Mucosa of rectum (tissue), 2 donors: ENCODE results near the gene MTAP.

Experiments used
- H3K27ac ChIP-seq, 2 donors: one replicate each; pipeline ENCODE4 v1.7.0; 2013; ENCODE audit warnings: inconsistent platforms in 2 of 2, low read depth in 2 of 2, low read length in 2 of 2
- H3K27me3 ChIP-seq, 2 donors: one replicate each; pipeline ENCODE4 v1.7.0; 2013; ENCODE audit warnings: low read length in 2 of 2; ENCODE audit not compliant: control insufficient read depth in 2 of 2, insufficient read depth in 2 of 2
- H3K36me3 ChIP-seq, 2 donors: one replicate each; pipeline ENCODE4 v1.7.0; 2013; ENCODE audit warnings: low read length in 2 of 2; ENCODE audit not compliant: control insufficient read depth in 2 of 2, insufficient read depth in 2 of 2
- H3K4me1 ChIP-seq, 2 donors: one replicate each; pipeline ENCODE4 v1.7.0; 2013; ENCODE audit warnings: low read length in 2 of 2, mild to moderate bottlenecking in 1 of 2; ENCODE audit not compliant: control insufficient read depth in 2 of 2, insufficient read depth in 2 of 2
- H3K4me3 ChIP-seq, 2 donors: one replicate each; pipeline ENCODE4 v1.7.0; 2013; ENCODE audit warnings: low read length in 2 of 2
- H3K9ac ChIP-seq, 2 donors: one replicate each; pipeline ENCODE4 v1.7.0; 2013; ENCODE audit warnings: low read length in 2 of 2, low read depth in 1 of 2, mild to moderate bottlenecking in 1 of 2
- H3K9me3 ChIP-seq, 2 donors: one replicate each; pipeline ENCODE4 v1.7.0; 2013; ENCODE audit warnings: low read length in 2 of 2; ENCODE audit not compliant: control insufficient read depth in 2 of 2
- donor health status: healthy.
- donor health status: Normal muscosa, but diverticular disease.

MTAP gene

DNA sequence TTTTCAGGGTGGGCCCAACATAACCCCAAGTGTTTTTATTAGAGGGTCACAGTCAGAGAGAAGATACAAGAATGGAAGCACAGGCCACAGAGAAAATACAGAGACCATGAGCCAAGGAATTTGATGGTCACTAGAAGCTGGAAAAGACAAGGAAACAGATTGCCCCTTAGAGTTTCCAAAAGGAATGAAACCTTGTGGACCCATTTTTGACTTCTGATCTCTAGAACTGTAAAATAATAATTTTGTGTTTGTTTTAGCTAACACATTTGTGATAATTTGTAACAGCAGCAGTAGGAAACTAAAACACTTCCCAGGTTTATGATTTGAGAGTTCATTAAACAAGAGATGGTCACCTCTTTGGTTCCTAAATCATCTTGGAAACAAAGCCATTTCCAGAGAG is 169.9 kb downstream of the MTAP start:
- no peak overlapping the region for H3K4me3 ChIP-seq
- peaks cover 3 to 8% of the 10 kb centered on the region in 2 donors for H3K4me1 ChIP-seq
- H3K27ac ChIP-seq = no peak overlapping the region
- no peak overlapping the region for H3K9ac ChIP-seq
- peaks cover 86 to 92% of the 10 kb centered on the region in 2 donors for H3K27me3 ChIP-seq
- H3K9me3 ChIP-seq = peaks cover 0 to 6% of the 10 kb centered on the region in 2 donors
- H3K36me3 ChIP-seq = no peaks in the 10 kb centered on the region

DNA sequence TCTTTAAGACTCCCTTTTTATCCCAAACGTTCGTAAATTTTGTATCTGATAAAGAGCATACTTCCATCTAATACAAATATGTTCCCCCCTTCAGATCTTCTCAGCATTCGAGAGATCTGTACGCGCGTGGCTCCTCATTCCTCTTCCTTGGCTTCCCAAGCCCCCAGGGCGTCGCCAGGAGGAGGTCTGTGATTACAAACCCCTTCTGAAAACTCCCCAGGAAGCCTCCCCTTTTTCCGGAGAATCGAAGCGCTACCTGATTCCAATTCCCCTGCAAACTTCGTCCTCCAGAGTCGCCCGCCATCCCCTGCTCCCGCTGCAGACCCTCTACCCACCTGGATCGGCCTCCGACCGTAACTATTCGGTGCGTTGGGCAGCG is 171.9 kb downstream of the MTAP start:
- peak overlapping the region; percentile 13 to 34 for H3K4me3 ChIP-seq
- H3K36me3 ChIP-seq = no peaks in the 10 kb centered on the region
- H3K27me3 ChIP-seq = peaks cover 80 to 86% of the 10 kb centered on the region in 2 donors
- H3K27ac ChIP-seq = no peak overlapping the region
- peaks cover 3 to 8% of the 10 kb centered on the region in 2 donors for H3K4me1 ChIP-seq
- peak overlapping the region in 1 of 2 donors; percentile 19 for H3K9ac ChIP-seq
- H3K9me3 ChIP-seq = no peaks in the 10 kb centered on the region

DNA sequence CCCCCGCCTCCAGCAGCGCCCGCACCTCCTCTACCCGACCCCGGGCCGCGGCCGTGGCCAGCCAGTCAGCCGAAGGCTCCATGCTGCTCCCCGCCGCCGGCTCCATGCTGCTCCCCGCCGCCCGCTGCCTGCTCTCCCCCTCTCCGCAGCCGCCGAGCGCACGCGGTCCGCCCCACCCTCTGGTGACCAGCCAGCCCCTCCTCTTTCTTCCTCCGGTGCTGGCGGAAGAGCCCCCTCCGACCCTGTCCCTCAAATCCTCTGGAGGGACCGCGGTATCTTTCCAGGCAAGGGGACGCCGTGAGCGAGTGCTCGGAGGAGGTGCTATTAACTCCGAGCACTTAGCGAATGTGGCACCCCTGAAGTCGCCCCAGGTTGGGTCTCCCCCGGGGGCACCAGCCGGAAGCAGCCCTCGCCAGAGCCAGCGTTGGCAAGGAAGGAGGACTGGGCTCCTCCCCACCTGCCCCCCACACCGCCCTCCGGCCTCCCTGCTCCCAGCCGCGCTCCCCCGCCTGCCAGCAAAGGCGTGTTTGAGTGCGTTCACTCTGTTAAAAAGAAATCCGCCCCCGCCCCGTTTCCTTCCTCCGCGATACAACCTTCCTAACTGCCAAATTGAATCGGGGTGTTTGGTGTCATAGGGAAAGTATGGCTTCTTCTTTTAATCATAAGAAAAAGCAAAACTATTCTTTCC is 172.4 kb downstream of the MTAP start:
- H3K36me3 ChIP-seq = no peaks in the 10 kb centered on the region
- H3K27ac ChIP-seq = no peak overlapping the region
- peak overlapping the region; percentile 34 to 56 for H3K4me3 ChIP-seq
- H3K4me1 ChIP-seq = peaks cover 3 to 8% of the 10 kb centered on the region in 2 donors
- H3K27me3 ChIP-seq = peaks cover 83 to 84% of the 10 kb centered on the region in 2 donors
- peak overlapping the region in 1 of 2 donors; percentile 19 for H3K9ac ChIP-seq
- H3K9me3 ChIP-seq = no peaks in the 10 kb centered on the region

DNA sequence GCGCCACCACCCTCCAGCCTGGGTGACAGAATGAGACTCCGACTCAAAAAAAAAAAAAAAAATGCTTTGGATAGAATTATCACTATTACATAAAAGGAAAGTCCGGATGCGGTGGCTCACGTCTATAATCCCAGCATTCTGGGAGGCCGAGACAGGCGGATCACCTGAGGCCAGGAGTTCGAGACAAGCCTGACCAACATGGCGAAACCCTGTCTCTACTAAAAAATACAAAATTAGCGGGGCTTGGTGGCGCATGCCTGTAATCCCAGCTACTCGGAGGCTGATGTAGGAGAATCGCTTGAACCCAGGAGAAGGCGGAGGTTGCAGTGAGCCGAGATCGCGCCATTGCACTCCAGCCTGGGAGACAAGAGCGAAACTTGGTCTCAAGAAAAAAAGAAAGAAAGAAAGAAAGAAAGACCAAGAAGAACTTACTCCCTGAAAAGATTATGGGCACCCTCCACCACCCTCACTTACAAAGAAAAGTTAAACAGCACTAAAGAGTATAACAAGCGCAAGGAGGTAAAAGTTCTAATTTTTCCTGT is 174.0 kb downstream of the MTAP start:
- Histone ChIP-seq H3K4me1 (peaks cover 3 to 8% of the 10 kb centered on the region in 2 donors), H3K27me3 (peaks cover 72 to 74% of the 10 kb centered on the region in 2 donors), H3K36me3 (no peaks in the 10 kb centered on the region)

DNA sequence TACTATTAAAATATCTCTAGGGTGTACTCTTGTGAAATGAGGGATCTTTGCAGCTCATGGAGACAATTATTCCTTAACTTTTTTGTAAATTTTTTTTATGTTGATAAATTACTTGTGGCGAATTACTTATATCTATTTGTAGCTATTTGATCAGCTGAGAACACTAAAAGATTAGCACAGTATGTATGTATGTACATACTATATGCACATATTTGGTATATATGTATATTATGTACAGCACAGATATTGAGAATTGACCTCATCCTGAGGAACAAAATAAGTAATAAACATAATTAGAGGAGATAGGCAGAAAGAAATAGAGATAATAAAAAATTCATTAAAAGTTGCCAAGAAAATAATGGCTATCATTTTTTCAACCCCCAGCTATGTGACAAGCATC is 180.0 kb downstream of the MTAP start:
- Histone ChIP-seq H3K9ac (no peak overlapping the region), H3K4me3 (no peak overlapping the region), H3K27ac (no peak overlapping the region), H3K27me3 (peaks cover 32 to 38% of the 10 kb centered on the region in 2 donors), H3K36me3 (no peaks in the 10 kb centered on the region), H3K9me3 (no peaks in the 10 kb centered on the region), H3K4me1 (no peaks in the 10 kb centered on the region)

More for the DNA sequence above, 174.0 kb downstream of the MTAP start:
- no peak overlapping the region for H3K27ac ChIP-seq
- no peaks in the 10 kb centered on the region for H3K9me3 ChIP-seq
- no peak overlapping the region for H3K9ac ChIP-seq
- no peak overlapping the region for H3K4me3 ChIP-seq

DNA sequence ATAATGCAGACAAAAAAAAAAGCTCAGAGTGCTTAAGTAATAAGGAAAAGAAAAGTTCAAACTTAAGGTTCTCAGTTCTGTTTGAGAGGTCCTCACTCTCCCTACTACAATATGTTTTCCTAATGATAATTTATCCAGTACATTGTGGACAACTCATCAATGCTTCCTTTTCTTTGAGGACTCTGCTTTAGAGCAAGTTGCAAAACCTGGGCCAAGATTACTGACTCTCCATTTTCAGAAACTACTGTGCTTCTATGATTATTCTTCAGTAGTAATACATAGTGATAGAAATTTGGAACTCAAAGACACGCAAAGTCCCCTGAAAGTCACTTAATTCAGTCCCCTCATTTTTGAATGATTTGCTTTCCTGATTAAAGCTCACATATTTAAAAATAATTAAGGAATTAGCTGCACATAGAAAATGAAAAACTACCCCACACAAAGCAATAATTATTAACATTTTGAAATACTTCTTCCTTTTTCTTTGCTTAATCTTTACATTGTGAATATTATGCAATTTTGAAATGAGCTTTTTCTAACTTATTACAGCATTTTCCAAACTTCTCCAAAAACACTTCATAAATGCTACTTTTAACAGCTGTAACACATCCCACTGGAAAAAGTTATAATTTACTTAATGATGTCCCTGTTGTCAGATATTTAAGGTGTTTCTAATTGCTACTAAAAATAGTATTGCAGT is 180.6 kb downstream of the MTAP start:
- peaks cover 27 to 33% of the 10 kb centered on the region in 2 donors for H3K27me3 ChIP-seq
- no peaks in the 10 kb centered on the region for H3K36me3 ChIP-seq
- no peak overlapping the region for H3K27ac ChIP-seq
- no peaks in the 10 kb centered on the region for H3K4me1 ChIP-seq
- H3K9ac ChIP-seq = no peak overlapping the region
- H3K4me3 ChIP-seq = no peak overlapping the region
- H3K9me3 ChIP-seq = no peaks in the 10 kb centered on the region

DNA sequence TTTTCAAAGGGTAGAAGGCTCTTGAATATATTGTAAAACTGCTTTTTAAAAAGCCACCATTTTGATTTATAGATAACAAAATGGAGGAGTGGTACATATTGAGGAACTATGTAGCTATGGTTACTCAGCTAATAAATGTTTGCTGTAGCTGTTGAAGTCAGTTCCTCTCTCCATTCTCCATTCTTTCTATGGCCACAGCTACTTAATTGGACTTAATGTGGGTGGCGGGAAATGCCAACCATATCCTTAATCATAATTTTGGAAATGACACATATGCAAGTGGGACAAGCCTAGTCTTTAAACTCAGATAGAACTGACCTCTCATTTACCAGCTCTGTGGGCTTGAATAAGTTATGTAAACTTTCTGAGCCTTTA is 181.1 kb downstream of the MTAP start:
- Histone ChIP-seq H3K4me3 (no peak overlapping the region), H3K27ac (no peak overlapping the region), H3K9me3 (no peaks in the 10 kb centered on the region), H3K27me3 (peaks cover 30 to 34% of the 10 kb centered on the region in 2 donors), H3K36me3 (no peaks in the 10 kb centered on the region), H3K9ac (no peak overlapping the region), H3K4me1 (no peaks in the 10 kb centered on the region)

DNA sequence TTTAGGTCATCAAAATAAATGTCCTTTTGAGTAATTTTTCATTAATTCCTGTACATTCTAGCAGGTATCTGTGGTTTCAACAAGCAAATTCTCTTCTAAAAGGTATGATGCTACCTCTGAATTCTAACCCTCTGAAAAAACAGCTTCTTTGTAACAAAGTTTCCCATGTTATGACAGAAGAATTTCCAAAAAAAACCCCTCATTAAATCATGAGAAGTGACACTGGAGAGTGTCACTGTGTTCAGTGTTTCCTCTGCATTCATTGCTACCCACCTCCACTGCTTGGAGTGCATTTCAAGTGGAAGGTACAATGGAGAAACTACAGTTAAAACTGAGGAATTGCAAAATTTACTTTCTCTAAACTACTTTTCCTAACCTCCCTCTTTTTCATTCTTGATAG is 181.7 kb downstream of the MTAP start:
- Histone ChIP-seq H3K9me3 (no peaks in the 10 kb centered on the region), H3K36me3 (no peaks in the 10 kb centered on the region), H3K4me3 (no peak overlapping the region), H3K9ac (no peak overlapping the region), H3K27me3 (peaks cover 30 to 34% of the 10 kb centered on the region in 2 donors), H3K27ac (no peak overlapping the region), H3K4me1 (no peaks in the 10 kb centered on the region)

DNA sequence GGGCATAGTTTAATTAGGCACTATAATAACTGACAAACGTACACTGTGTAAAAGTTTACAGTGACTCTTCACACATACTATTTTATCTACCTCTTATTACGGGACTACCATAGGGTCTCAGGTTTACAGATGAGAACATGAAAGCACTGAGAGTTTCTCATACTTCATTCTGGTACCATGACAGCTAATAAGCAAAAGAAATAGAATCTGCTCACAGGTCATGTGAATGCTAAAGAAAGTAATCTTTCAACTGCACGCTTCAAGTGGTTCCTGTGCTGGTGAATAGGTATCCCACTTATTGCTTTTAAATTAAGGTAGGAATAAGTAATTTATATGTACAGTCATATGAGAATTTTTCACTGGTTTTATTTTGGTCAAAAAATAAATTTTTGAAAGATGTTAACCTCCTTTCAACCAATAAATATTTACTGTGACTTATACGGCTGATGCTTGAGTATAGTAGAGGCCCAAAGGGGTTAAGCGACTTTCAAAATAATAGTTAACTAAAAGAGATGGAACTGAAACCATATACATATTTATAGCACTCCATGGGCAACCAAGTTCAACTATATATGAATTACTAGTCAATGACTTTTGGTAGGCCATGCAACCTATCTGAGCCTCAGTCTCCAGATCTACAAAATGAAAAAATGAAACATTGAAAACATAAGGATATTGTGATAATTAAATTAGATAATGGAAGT is 183.7 kb downstream of the MTAP start:
- peaks cover 33 to 38% of the 10 kb centered on the region in 2 donors for H3K27me3 ChIP-seq
- H3K9me3 ChIP-seq = no peaks in the 10 kb centered on the region

More for the DNA sequence above, 183.7 kb downstream of the MTAP start:
- H3K4me3 ChIP-seq = no peak overlapping the region
- H3K4me1 ChIP-seq = no peaks in the 10 kb centered on the region
- H3K36me3 ChIP-seq = no peaks in the 10 kb centered on the region
- H3K27ac ChIP-seq = no peak overlapping the region
- H3K9ac ChIP-seq = no peak overlapping the region
